BLaER1 treated with 17β-estradiol and CSF1 and Interleukin-3, amounts not matched to agents 10 nM and 100 nM (cell line): ENCODE data around the gene POLDIP3.
"Not testable (repeated sequence)": the region's sequence is repeated elsewhere in the genome, so short reads cannot be mapped to it uniquely, and the experiment has no call there.

Experiments used
- H3K27ac ChIP-seq, 11 experiments: shearing (Covaris generic); formaldehyde crosslinking; 2 replicates each; pipeline ENCODE4 v1.8.1; 2022
- H3K27me3 ChIP-seq, 11 experiments: shearing (Covaris generic); formaldehyde crosslinking; 2 replicates each; pipeline ENCODE4 v1.8.1; 2022
- H3K36me3 ChIP-seq, 11 experiments: shearing (Covaris generic); formaldehyde crosslinking; 2 replicates each; pipeline ENCODE4 v1.8.1; 2022
- H3K4me1 ChIP-seq, 10 experiments: shearing (Covaris generic); formaldehyde crosslinking; 2 replicates each; pipeline ENCODE4 v1.8.1; 2022
- H3K4me2 ChIP-seq, 11 experiments: shearing (Covaris generic); formaldehyde crosslinking; 2 replicates each; pipeline ENCODE4 v1.8.1; 2022
- H3K4me3 ChIP-seq, 10 experiments: shearing (Covaris generic); formaldehyde crosslinking; 2 replicates each; pipeline ENCODE4 v1.8.1; 2022
- H3K9ac ChIP-seq, 11 experiments: shearing (Covaris generic); formaldehyde crosslinking; 2 replicates each; pipeline ENCODE4 v1.8.1; 2022
- H3K9me3 ChIP-seq, 11 experiments: shearing (Covaris generic); formaldehyde crosslinking; replicated peaks in 1 of 11; 2 replicates each; pipeline ENCODE4 v1.8.1; 2022
- H4K20me1 ChIP-seq, 11 experiments: shearing (Covaris generic); formaldehyde crosslinking; 2 replicates each; pipeline ENCODE4 v1.8.1; 2022
- Cebpa-rat ChIP-seq, 11 experiments: shearing (Covaris generic); IDR thresholded peaks; 2 replicates each; pipeline ENCODE4 v1.8.1; 2022

The POLDIP3 gene

GRCh38 chr22:42608136-42608822 lies 6.4 kb downstream of the POLDIP3 start:
- Histone ChIP-seq H3K27ac (no peak overlapping the region), H3K27me3 (no peaks in the 10 kb centered on the region), H3K9me3 (peaks cover 0 to 20% (median 4%) of the 10 kb centered on the region in 11 experiments; a peak in 8 of 22 replicates), H3K4me3 (no peak overlapping the region), H3K4me2 (no peak overlapping the region), H3K9ac (no peak overlapping the region), H3K36me3 (peaks cover 56 to 100% (median 91%) of the 10 kb centered on the region in 11 experiments), H3K4me1 (peaks cover 31 to 50% (median 43%) of the 10 kb centered on the region in 10 experiments), H4K20me1 (peaks cover 99 to 100% (median 100%) of the 10 kb centered on the region in 11 experiments)
- no peak for TF ChIP-seq Cebpa-rat (IDR thresholded peaks at IDR 0.05)

DNA sequence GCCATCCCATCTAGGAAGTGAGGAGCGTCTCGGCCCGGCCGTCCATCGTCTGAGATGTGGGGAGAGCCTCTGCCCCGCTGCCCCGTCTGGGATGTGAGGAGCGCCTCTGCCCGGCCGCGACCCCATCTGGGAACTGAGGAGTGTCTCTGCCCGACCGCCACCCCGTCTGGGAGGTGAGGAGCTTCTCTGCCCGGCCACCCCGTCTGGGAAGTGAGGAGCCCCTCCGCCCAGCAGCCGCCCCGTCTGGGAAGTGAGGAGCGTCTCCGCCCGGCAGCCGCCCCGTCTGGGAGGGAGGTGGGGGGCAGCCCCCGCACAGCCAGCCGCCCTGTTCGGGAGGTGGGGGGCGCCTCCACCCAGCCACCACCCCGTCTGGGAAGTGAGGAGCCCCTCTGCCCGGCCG lies 7.0 kb downstream of the POLDIP3 start:
- not testable (repeated sequence) for H3K9ac ChIP-seq, H3K4me2 ChIP-seq, H3K27ac ChIP-seq, H3K27me3 ChIP-seq, H3K4me3 ChIP-seq
- Histone ChIP-seq H4K20me1 (peaks cover 99 to 100% (median 100%) of the 10 kb centered on the region in 11 experiments), H3K4me1 (peaks cover 25 to 44% (median 36%) of the 10 kb centered on the region in 10 experiments), H3K36me3 (peaks cover 63 to 100% (median 98%) of the 10 kb centered on the region in 11 experiments), H3K9me3 (peaks cover 0 to 20% (median 4%) of the 10 kb centered on the region in 11 experiments; a peak in 8 of 22 replicates)

DNA sequence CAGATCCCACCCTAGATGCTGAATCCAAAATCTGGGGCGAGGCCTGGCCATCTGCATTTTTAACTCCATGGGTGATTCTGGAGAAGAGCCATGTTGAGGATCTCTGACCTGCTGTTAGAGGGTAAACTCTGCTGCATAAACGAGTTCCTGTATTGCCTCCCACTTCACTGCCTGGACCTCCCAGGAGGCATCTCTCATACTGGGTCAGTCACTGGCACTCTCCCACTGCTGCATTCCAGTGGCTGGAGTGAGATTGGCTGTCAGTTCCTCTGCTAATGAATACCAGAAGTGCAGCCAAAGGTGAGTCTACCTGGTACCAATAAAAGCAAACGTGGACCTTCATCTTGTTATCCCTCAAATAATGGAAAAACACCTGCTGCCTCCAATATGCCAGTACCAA lies 10.3 kb downstream of the POLDIP3 start:
- no peak overlapping the region for H3K4me3 ChIP-seq
- peaks cover 0 to 20% (median 4%) of the 10 kb centered on the region in 11 experiments; a peak in 8 of 22 replicates for H3K9me3 ChIP-seq
- H3K27me3 ChIP-seq = no peaks in the 10 kb centered on the region
- no peak overlapping the region for H3K9ac ChIP-seq
- peaks cover 80 to 100% (median 100%) of the 10 kb centered on the region in 11 experiments for H3K36me3 ChIP-seq
- peaks cover 0 to 12% (median 5%) of the 10 kb centered on the region in 10 experiments; a peak in 10 of 20 replicates for H3K4me1 ChIP-seq
- TF ChIP-seq Cebpa-rat (IDR thresholded peaks at IDR 0.05) = no peak
- no peak overlapping the region for H3K4me2 ChIP-seq
- H4K20me1 ChIP-seq = peaks cover 88 to 100% (median 100%) of the 10 kb centered on the region in 11 experiments
- H3K27ac ChIP-seq = no peak overlapping the region

GRCh38 chr22:42603427-42603826 lies 11.3 kb downstream of the POLDIP3 start:
- H3K4me1 ChIP-seq = peaks cover 0 to 6% (median 0%) of the 10 kb centered on the region in 10 experiments; a peak in 2 of 20 replicates
- peaks cover 86 to 100% (median 100%) of the 10 kb centered on the region in 11 experiments for H4K20me1 ChIP-seq

DNA sequence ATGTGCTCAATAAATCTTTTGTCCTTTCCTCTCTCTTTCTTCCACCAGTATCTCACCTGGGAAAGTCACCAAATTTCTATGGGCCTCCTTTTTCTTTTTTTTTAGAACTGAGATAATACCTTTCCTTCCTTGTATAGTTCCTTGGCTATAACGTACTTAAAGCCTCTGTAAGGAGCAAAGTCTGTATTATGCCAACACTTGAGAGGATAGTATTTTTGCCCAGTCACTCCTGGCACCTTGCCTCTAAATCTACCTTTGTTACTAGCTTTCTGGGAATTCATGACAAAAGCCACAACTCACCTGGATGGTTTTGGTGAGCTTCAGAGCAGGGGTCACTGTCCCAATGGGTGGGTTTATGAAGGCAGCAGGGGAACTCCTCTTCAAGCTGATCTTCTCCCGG lies 12.2 kb downstream of the POLDIP3 start:
- Histone ChIP-seq H3K36me3 (peaks cover 84 to 100% (median 100%) of the 10 kb centered on the region in 11 experiments), H3K4me3 (no peak overlapping the region), H4K20me1 (peaks cover 85 to 100% (median 100%) of the 10 kb centered on the region in 11 experiments), H3K9ac (no peak overlapping the region), H3K4me2 (no peak overlapping the region), H3K27ac (no peak overlapping the region), H3K4me1 (peaks cover 0 to 6% (median 0%) of the 10 kb centered on the region in 10 experiments; a peak in 2 of 20 replicates), H3K9me3 (peaks cover 0 to 1% (median 0%) of the 10 kb centered on the region in 11 experiments; a peak in 2 of 22 replicates), H3K27me3 (no peaks in the 10 kb centered on the region)
- TF ChIP-seq Cebpa-rat (IDR thresholded peaks at IDR 0.05) = no peak

More at GRCh38 chr22:42603427-42603826, 11.3 kb downstream of the POLDIP3 start:
- no peaks in the 10 kb centered on the region for H3K27me3 ChIP-seq
- no peak for TF ChIP-seq Cebpa-rat (IDR thresholded peaks at IDR 0.05)
- no peak overlapping the region for H3K27ac ChIP-seq
- H3K4me2 ChIP-seq = no peak overlapping the region
- peaks cover 80 to 100% (median 100%) of the 10 kb centered on the region in 11 experiments for H3K36me3 ChIP-seq
- no peak overlapping the region for H3K4me3 ChIP-seq
- peaks cover 0 to 11% (median 0%) of the 10 kb centered on the region in 11 experiments; a peak in 6 of 22 replicates for H3K9me3 ChIP-seq
- H3K9ac ChIP-seq = peak overlapping the region in 1 of 11 experiments; percentile 27; a peak in 1 of 22 replicates

- TF ChIP-seq Cebpa-rat (IDR thresholded peaks at IDR 0.05) = no peak
- peaks cover 0 to 6% (median 0%) of the 10 kb centered on the region in 10 experiments; a peak in 2 of 20 replicates for H3K4me1 ChIP-seq
- H3K4me2 ChIP-seq = no peak overlapping the region
- H3K9me3 ChIP-seq = no peaks in the 10 kb centered on the region
- no peak overlapping the region for H3K27ac ChIP-seq
- H3K27me3 ChIP-seq = no peaks in the 10 kb centered on the region
- peaks cover 85 to 100% (median 100%) of the 10 kb centered on the region in 11 experiments for H4K20me1 ChIP-seq
- no peak overlapping the region for H3K4me3 ChIP-seq
- peaks cover 89 to 100% (median 100%) of the 10 kb centered on the region in 11 experiments for H3K36me3 ChIP-seq
- H3K9ac ChIP-seq = no peak overlapping the region
Observed at GRCh38 chr22:42601879-42602465, 12.7 kb downstream of the POLDIP3 start.

DNA sequence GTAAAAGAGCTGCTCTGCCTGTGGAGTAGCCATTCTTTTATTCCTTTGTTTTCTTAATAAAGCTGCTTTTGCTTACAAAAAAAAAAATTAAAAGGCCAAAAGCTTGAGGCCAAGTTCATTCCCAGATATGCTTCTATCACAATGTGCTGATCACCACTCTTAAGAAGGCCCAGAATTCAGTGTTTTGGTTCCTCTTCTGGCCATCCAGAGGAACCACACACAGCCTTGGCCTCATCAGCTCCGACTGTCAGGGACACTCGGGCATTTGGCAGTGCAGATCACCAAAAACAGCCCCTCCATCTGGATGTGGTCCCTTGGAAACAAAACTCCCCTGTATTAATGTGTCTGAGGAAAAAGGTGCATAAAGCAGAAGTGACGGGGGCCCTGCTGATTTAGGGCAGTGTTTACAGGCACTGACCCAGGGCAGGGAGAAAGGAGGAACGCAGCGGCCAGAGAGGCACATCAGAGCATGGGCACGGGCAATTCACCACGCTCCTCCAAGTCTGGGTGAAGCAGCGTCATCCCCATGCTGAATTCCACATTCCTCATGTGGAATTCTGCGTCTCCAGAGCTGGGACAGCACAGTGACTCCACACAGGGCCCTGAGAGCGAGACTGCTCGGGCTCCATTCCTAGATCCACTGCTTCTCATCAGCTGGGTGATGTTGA lies 17.7 kb downstream of the POLDIP3 start:
- TF ChIP-seq Cebpa-rat (IDR thresholded peaks at IDR 0.05) = no peak
- H3K4me1 ChIP-seq = 0 out of 20 replicates have a peak, but pooled peaks cover 0 to 5% (median 0%) of the 10 kb centered on the region in 10 experiments
- no peak overlapping the region for H3K4me2 ChIP-seq
- H3K27ac ChIP-seq = no peak overlapping the region
- H3K36me3 ChIP-seq = peaks cover 98 to 100% (median 100%) of the 10 kb centered on the region in 11 experiments
- H4K20me1 ChIP-seq = peaks cover 49 to 97% (median 73%) of the 10 kb centered on the region in 11 experiments; a peak in 21 of 22 replicates
- H3K27me3 ChIP-seq = no peaks in the 10 kb centered on the region
- no peak overlapping the region for H3K9ac ChIP-seq
- no peaks in the 10 kb centered on the region for H3K9me3 ChIP-seq
- no peak overlapping the region for H3K4me3 ChIP-seq

DNA sequence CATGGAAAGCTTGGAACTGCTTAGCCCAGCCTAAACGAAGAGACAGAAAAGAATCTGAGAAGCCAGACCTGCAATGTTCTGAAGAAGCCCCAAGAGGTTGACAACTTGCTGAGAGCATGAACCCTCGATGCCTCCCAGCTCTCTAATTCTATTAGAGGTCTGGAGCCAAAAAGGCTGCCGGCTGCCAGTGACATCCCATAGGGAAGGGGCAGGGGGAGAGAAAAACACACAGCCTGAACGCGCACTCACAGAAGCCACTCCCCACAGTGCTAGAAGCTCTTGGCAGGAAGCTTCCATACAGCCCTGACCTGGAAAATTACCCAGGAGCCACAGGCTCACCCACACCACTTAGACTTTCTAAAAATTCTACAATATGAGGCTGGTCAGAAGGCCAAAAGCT lies 18.3 kb downstream of the POLDIP3 start:
- no peak for TF ChIP-seq Cebpa-rat (IDR thresholded peaks at IDR 0.05)
- Histone ChIP-seq H3K4me2 (no peak overlapping the region), H4K20me1 (peaks cover 43 to 97% (median 66%) of the 10 kb centered on the region in 11 experiments; a peak in 21 of 22 replicates), H3K36me3 (peaks cover 98 to 100% (median 100%) of the 10 kb centered on the region in 11 experiments), H3K27ac (no peak overlapping the region), H3K4me1 (0 out of 20 replicates have a peak, but pooled peaks cover 0 to 5% (median 0%) of the 10 kb centered on the region in 10 experiments), H3K27me3 (no peaks in the 10 kb centered on the region), H3K9ac (no peak overlapping the region), H3K4me3 (no peak overlapping the region), H3K9me3 (no peaks in the 10 kb centered on the region)
